ENCODE data around the gene KRTAP9-7.

The KRTAP9-7 gene

DNA sequence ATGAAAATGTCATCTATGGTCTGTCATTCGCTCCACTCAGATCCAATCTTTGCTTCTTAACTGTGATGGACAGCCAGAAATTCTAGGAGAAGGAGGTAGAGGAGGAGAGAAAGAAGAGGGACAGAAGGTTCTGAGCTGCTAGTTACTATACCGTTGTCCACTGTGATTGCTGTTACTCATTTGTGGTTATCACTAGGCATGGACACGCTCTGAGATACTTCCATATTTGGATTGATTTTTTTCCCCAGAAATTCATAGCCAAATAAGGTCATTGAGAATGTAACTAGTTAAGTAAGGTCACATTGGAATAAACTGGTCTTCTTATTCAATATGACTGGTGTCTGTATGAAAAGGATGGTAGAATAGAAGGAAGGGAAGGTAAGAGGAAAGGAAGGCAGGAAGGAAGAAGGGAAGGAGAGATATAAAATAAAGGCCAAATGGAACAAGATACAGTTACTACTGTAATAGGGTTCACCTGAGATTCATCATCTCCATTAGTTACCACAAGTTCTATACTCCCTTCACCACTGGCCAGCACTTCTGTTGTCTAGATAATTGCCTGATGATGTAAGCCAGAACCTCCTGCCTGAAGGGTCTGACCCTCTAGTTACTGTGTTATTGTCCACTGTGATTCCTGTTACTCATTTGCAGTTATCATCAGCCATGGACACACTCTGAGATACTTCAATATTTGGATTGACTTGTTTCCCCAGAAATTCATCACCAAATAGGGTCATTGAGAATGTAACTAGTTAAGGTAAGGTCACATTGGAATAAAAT lies 2.9 kb downstream of the KRTAP9-7 start:
- no peak for DNase-seq

- DNase-seq, result no peak
Observed at GRCh38 chr17:41284043-41284442, 8.5 kb downstream of the KRTAP9-7 start.

DNA sequence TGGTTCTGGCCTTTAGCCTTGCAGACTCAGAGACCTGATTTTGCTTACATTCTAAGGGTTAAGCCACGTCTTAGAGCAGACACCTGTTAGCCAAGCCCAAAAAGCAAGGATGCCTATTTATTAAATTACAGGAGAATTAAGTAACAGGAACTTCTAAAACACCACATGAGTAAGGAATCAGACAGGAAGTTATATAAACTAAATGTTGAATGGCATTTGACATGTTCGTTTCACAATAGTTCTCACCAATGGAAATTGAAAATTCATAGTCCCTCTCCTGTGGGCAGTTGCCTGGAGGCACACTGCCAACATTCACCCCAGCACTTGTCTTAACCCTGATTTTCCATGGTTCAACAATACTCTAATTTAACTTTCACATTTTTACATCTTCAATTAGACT lies 9.0 kb downstream of the KRTAP9-7 start:
- DNase-seq, result no peak

- no peak for DNase-seq
Observed at GRCh38 chr17:41287050-41287449, 11.6 kb downstream of the KRTAP9-7 start.

DNA sequence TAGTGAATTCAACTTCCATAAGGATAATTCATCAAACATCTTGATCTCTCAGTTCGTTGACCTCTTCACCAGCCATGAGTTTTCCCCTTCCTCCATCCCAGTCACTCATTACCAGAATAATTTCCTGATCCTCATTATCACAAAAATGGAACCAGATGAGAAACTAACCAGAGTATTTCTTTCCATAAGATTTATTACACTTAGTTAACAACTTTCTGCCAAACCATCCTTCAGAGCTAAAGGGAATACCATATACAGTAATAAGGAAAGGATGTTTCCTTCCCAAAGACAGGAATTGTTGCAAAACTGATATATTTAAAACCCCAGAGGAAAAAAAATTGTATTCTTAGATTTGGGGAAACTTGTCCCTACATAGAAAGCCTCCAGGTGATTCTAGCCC lies 18.5 kb downstream of the KRTAP9-7 start:
- DNase-seq, result no peak

DNA sequence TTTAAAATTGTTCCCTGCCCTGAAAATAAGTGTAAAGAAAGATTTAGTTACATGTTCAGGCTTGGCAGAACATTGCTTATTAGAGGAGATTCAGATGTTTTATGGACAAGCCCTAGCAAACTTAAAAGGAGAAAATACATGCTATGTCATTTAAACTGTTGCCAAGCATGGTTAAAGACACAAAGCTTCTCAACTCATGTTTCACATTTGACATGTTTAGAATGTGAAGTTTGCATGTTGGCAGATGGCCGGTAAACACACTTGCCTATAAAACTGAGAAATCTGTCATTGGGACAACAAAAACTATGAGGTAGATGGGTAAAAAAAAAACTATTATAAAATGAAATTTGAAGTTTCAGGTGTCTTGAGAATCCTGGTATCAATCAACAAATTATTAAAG lies 21.3 kb downstream of the KRTAP9-7 start:
- DNase-seq, result no peak

- DNase-seq, result no peak
Observed at GRCh38 chr17:41298458-41299135, 23.1 kb downstream of the KRTAP9-7 start.

- DNase-seq, result no peak
Observed at GRCh38 chr17:41301204-41301790, 25.8 kb downstream of the KRTAP9-7 start.

DNA sequence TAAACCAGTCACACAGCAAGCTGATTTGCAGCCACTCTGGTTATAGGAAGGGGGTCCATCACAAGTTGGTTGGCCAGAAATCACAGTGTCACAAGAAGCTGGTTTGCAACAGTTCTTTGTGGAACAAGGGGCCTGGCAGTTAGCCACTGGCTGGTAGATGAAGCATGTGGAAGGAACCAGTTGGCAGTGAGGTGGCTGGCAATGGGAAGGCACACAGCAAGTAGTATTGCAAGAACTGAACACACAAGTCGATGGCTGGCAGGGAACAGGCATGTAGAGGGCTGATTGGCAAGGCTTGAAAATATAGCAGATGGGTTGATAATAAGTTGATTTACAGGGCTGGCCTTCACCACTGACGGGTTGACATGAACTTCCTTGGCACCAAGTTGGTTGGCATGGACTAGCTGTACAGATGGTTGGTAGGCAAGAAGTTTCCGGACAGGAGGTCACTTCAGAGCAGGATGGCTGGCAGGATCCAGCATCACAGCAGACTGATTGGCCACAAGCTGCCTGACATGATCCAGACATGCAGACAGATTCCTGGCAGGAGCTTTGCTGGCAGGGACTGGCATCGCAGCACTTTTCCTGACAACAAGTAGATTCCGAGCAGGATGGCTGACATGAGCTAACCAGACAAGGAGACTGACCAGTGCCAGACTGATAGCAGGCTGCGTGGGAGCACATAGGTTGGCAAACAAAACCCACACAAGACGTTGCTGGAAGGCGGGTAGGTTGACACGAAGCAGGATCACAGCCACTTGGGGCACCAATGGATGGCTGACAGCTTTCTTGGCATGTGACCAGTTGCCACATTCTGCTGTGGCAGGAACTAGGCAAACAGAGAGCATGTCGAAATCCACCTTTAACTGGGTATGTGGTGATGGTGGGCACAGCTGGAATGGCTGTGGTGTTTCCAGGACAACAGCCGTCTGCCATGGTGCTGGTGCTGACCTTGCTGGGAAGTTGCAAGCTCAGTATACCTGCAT lies 26.7 kb downstream of the KRTAP9-7 start, which contains the start of gene KRTAP29-1:
TSS of gene KRTAP29-1 (minus strand) at position 936 of the 986 bp plus-strand sequence. CDS start at position 936, 0 bp downstream.
- no peak for DNase-seq

- no peak for DNase-seq
Observed at GRCh38 chr17:41302981-41303380, 27.5 kb downstream of the KRTAP9-7 start.

- DNase-seq, result no peak
Observed at GRCh38 chr17:41304091-41304490, 28.6 kb downstream of the KRTAP9-7 start.

DNA sequence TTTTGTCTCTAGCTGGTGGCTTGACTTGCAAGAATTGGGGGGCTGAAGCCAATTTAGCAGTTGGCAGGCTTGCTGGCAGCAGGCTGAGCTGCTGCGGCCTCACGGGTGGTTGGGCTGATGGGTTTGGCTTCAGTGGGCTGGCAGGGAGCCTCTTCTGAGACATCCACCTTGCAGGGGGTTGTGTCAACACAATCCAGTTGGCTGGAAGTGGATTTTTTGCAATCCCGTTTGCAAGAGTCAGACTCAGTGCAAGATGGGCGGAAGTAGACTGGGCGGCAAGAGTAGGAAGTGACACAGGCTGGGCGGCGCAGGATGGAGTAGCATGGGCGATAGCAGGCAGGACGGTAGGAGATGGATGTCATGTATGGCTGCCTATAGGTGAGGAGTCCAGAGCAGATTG lies 32.1 kb downstream of the KRTAP9-7 start:
- peak in 1 of 3 experiments; percentile 7 for DNase-seq

DNA sequence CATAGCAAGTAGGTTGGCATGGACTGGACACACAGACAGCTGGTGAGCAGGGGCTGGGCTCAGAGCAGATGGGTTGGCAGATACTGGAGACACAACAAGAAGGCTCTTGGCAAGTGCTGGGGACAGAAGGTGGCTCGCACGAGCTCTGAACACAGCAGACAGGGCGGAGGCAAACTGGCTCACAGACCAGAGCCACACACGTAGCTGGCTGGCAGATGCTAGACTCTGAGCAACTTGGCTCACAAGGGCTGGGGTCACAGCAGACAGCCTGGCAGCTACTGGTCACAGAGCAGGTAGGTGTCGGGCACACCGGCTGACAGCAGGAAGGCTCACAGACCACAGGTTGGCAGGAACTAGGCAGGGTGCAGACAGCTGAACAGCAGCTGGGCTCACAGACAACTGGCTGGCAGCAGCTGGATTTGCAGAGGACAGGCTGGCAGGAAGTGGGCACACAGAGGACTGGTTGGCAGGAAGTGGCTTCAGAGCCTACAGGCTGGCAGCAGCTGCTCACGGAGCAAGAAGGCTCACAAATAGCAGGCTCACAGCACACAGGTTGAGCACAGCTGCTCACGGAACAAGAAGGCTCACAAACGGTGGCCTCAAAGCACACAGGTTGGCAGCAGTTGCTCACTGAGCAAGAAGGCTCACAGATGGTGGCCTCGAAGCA lies 32.9 kb downstream of the KRTAP9-7 start:
- DNase-seq, result peak in 2 of 3 experiments; percentile 44 to 71

- DNase-seq, result no peak
Observed at GRCh38 chr17:41308918-41309359, 33.4 kb downstream of the KRTAP9-7 start, which contains the start of gene KRTAP16-1. TSS of gene KRTAP16-1 (minus strand) at chr17:41309309. CDS start at chr17:41309253, 56 bp downstream.

DNA sequence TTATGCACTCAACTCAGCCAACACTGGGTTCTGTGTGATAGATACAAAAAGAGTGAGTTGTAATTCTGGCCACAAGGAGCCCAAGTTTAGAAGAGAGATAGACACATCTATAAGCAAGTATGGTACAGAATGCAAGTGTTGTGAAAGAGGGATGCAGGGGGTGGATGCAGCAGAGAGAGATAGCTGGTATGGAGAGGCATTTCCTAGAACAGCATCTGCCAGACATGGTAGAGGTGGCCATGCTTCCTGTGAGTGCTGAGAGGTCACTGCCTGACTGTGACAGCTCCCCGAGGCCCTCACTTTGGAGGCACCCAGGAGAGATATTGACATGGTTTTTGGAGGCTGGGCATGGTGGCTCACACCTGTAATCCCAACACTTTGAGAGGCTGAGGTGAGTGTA lies 35.6 kb downstream of the KRTAP9-7 start:
- DNase-seq, result no peak

DNA sequence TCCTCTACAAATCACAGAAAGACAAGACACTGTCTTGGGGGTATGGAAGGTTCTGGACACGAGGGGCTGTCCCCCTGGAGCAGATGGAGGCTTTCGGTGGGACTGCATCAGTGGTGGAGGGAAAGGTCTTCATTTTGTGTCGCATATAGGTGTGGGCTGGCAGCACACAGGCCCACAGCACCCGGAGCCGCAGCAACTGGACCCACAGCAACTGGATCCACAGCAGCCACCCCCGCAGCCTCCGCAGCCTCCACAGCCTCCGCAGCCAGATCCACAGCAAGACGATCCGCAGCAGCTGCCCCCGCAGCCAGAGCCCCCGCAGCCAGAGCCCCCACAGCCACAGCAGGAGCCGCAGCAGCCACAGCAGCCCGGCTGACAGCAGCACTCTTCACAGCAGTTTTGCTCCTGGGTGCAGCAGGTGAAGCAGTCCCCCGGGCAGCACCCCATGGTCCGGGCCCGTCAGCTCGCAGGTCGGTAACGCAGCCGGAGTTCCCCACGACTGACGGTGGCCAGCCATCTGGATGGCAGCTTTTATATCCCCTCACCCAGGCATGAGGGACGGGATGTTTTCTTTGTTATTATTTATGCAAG lies 39.8 kb downstream of the KRTAP9-7 start, which contains the start of gene KRTAP17-1:
TSS of gene KRTAP17-1 (minus strand) at position 507 of the 591 bp plus-strand sequence. CDS start at position 447, 60 bp downstream.
- DNase-seq, result peak in 2 of 3 experiments; percentile 39 to 66

- no peak for DNase-seq
Observed at GRCh38 chr17:41315814-41316445, 40.4 kb downstream of the KRTAP9-7 start.

GRCh38 chr17:41318231-41318630 lies 42.7 kb downstream of the KRTAP9-7 start:
- no peak for DNase-seq

GRCh38 chr17:41322094-41322902 lies 46.8 kb downstream of the KRTAP9-7 start:
- peak; percentile 17 to 69 (median 23) for DNase-seq

All from NCI-H1417 (cell line).